SK-N-MC (cell line): ENCODE data around the gene CAMKV.

Source experiments
- EZH2 ChIP-seq: fragments of 200-600 bp; sonication (generic); IDR thresholded peaks from one replicate; pipeline ENCODE4 v1.6.1; 2017; ENCODE audit warnings: antibody characterized with exemption
- POLR2AphosphoS5 ChIP-seq: IDR thresholded peaks from 2 replicates; pipeline ENCODE4 v1.6.1; 2012; ENCODE audit warnings: mild to moderate bottlenecking, low read depth, low read length, borderline replicate concordance

DNA sequence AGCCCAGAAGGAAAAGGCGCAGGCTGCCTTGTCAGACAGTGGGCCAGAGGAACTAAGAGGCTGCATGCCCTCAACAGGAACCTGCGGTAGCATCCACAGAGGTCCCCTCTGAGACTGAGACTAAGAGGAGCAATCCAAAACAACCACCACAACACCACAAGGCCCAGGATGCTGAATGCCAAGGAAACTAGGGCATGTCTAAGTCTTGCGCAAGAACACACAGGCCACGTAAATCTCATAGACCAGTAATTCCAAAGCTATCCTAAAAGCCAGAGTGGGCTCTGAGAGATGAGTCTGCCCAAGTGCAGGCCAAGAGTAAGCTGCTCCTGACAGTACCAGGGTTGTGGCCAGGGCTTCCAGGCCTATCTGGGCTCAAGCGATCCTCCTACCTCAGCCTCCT lies 47.0 kb upstream of the CAMKV start:
- TF ChIP-seq POLR2AphosphoS5, result no peak
- no peak for TF ChIP-seq EZH2
